Activated CD8-positive, alpha-beta memory T cell treated with anti-CD3 and anti-CD28 coated beads, Interleukin-2, amount 50 U/mL, for 4 hours (primary cell): ENCODE measurements around the gene GUCA2A.
"Not testable (repeated sequence)": the region's sequence is repeated elsewhere in the genome, so short reads cannot be mapped to it uniquely, and the experiment has no call there.

Experiments used
- DNase-seq: peaks from one replicate; pipeline ENCODE4 v3.0.0-alpha.2; 2020

The GUCA2A gene

GRCh38 chr1:42164551-42165420 is at the start of gene GUCA2A:
TSS of gene GUCA2A (minus strand) at chr1:42164745. CDS start at chr1:42164712, 33 bp downstream.
- no peak for DNase-seq

GRCh38 chr1:42211224-42211623 is 46.7 kb upstream of the GUCA2A start:
- no peak for DNase-seq

- no peak for DNase-seq
Observed at GRCh38 chr1:42210421-42211133, 46.0 kb upstream of the GUCA2A start.

GRCh38 chr1:42209526-42210251 is 45.1 kb upstream of the GUCA2A start:
- DNase-seq = no peak

- DNase-seq = not testable (repeated sequence)
Observed at GRCh38 chr1:42206930-42207329, 42.4 kb upstream of the GUCA2A start.

- no peak for DNase-seq
Observed at GRCh38 chr1:42206164-42206563, 41.6 kb upstream of the GUCA2A start.

GRCh38 chr1:42201986-42202385 is 37.4 kb upstream of the GUCA2A start:
- DNase-seq = no peak

GRCh38 chr1:42198251-42198650 is 33.7 kb upstream of the GUCA2A start:
- DNase-seq = no peak

- DNase-seq = no peak
Observed at GRCh38 chr1:42195841-42196240, 31.3 kb upstream of the GUCA2A start.

- DNase-seq = no peak
Observed at GRCh38 chr1:42192106-42192505, 27.6 kb upstream of the GUCA2A start.

GRCh38 chr1:42191319-42191718 is 26.8 kb upstream of the GUCA2A start:
- no peak for DNase-seq

GRCh38 chr1:42189931-42190853 is 25.6 kb upstream of the GUCA2A start:
- no peak for DNase-seq

- DNase-seq = no peak
Observed at GRCh38 chr1:42186152-42186551, 21.6 kb upstream of the GUCA2A start.

GRCh38 chr1:42184616-42185015 is 20.1 kb upstream of the GUCA2A start:
- DNase-seq = no peak

- no peak for DNase-seq
Observed at GRCh38 chr1:42183957-42184268, 19.4 kb upstream of the GUCA2A start.

GRCh38 chr1:42183210-42183956 is 18.8 kb upstream of the GUCA2A start:
- DNase-seq = no peak

- DNase-seq = no peak
Observed at GRCh38 chr1:42181687-42182086, 17.1 kb upstream of the GUCA2A start.

GRCh38 chr1:42179900-42180329 is 15.4 kb upstream of the GUCA2A start:
- no peak for DNase-seq

GRCh38 chr1:42179275-42179674 is 14.7 kb upstream of the GUCA2A start:
- DNase-seq = no peak

- no peak for DNase-seq
Observed at GRCh38 chr1:42178249-42178648, 13.7 kb upstream of the GUCA2A start.

GRCh38 chr1:42177541-42177981 is 13.0 kb upstream of the GUCA2A start:
- DNase-seq = no peak
